DOHH2 (cell line): Measurements from ENCODE around the gene FNDC3A.

ENCODE experiments used
- EZH2phosphoT487 ChIP-seq: fragments of 200-600 bp; sonication (generic); IDR thresholded peaks from 2 replicates; pipeline ENCODE4 v1.6.1; 2017; ENCODE audit warnings: borderline replicate concordance, mild to moderate bottlenecking, antibody characterized with exemption, low read length, moderate library complexity, mixed read lengths
- TF ChIP-seq, protein P1 (sequence below): fragments of 200-600 bp; sonication (generic); IDR thresholded peaks from one replicate; pipeline ENCODE4 v1.5.1; 2014; ENCODE audit warnings: antibody characterized with exemption, mild to moderate bottlenecking, low read depth, low read length; ENCODE audit not compliant: poor library complexity, severe bottlenecking

DNA sequence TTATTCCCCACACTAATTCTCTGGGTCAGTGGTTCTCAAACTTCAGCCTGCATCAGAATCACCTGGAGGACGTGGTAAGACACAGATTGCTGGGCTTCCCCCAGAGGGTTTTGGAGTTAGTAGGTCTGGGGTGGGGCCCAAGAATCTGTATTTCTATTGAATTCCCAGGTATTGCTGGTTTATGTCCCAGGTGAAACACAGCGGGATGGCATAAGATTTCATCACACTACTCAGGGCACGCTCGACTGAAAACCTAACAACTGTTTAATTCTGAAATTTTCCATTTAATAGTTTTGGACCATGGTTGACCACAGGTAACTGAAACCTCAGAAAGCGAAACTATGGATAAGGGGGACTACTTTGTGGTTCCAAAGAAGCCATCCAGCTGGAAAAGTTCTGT is 250.9 kb downstream of the FNDC3A start:
- no peak for TF ChIP-seq EZH2phosphoT487
- TF ChIP-seq, protein P1, sequence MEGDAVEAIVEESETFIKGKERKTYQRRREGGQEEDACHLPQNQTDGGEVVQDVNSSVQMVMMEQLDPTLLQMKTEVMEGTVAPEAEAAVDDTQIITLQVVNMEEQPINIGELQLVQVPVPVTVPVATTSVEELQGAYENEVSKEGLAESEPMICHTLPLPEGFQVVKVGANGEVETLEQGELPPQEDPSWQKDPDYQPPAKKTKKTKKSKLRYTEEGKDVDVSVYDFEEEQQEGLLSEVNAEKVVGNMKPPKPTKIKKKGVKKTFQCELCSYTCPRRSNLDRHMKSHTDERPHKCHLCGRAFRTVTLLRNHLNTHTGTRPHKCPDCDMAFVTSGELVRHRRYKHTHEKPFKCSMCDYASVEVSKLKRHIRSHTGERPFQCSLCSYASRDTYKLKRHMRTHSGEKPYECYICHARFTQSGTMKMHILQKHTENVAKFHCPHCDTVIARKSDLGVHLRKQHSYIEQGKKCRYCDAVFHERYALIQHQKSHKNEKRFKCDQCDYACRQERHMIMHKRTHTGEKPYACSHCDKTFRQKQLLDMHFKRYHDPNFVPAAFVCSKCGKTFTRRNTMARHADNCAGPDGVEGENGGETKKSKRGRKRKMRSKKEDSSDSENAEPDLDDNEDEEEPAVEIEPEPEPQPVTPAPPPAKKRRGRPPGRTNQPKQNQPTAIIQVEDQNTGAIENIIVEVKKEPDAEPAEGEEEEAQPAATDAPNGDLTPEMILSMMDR = no peak
